ENCODE measurements around the gene KRAS.
"Not testable (repeated sequence)": the region's sequence is repeated elsewhere in the genome, so short reads cannot be mapped to it uniquely, and the experiment has no call there.

The KRAS gene

DNA sequence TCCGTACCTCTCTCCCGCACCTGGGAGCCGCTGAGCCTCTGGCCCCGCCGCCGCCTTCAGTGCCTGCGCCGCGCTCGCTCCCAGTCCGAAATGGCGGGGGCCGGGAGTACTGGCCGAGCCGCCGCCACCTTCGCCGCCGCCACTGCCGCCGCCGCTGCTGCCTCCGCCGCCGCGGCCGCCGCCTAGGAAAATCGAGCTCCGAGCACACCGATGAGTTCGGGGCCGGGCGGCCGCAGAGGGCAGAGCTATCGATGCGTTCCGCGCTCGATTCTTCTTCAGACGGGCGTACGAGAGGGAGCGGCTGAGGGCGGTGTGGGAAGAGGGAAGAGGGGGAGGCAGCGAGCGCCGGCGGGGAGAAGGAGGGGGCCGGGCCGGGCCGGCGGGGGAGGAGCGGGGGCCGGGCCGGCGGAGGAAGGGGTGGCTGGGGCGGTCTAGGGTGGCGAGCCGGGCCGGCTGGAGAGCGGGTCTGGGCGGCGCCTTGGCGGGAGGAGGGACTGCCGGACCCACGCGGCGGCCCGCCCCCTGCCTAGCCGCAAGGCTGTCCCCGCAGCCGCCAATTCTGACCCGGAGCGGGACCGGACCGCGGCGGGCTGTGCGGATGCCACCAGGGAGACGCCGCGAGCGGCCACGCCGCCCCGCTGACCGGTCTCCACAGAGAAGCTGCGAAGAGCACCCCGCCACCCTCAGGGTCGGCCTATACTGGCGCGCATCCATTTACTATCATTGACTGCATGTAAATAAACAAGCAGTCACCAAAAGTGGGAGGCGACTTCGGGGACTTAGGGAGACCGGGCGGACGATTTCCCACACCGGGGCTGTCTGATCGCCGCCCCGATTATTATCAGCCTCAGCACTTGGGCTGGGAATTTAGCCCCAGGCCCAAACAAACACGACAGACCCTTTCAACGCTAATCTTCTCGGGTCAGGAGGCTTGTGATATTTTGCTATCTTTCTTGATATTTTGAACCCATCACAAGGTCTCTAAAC is at the start of gene KRAS:
Gene KRAS, minus strand, starts transcription at position 186 of the 987 bp plus-strand sequence.
- DNase-seq (ENCODE audit: low read depth in 2 of 2), result peak; percentile 80 to 82

DNA sequence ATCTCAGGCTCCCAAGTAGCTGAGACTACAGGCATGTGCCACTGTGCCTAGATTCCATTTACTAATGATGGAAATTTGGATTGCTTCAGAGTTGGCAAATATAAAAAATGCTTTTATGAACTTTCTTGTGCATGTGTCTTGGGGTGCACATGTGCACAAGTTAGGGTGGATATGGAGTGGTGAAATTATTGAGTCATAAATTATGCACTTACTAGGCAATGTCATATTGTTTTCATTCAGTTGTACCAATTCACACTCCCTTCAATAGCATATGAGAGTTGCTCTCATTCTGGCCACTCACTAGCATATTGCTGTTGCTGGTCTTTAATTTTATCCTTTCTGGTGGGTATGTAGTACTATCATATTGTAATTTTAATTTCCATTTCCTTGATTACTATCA is 45.7 kb upstream of the KRAS start:
- DNase-seq (ENCODE audit: low read depth in 2 of 2), result no peak

DNA sequence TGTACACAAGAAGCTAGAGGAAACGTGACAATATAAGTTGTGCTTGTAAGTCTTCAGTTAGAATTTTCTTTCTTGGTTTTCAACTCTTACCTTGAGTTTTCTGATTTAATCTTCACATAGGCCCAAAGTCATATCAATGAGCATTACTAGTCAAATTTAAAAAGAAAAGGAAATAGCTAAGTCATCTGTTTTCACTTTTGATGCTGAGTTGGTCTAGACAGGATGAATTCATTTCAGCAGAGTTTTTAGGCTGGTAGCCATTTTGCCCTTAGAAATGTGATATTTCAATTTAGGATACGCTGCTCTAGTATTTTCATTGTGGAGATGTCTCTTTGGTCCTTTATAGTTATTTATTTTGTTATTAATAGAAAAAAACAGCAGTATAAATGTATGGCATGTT is 44.6 kb upstream of the KRAS start:
- DNase-seq (ENCODE audit: low read depth in 2 of 2), result no peak

DNA sequence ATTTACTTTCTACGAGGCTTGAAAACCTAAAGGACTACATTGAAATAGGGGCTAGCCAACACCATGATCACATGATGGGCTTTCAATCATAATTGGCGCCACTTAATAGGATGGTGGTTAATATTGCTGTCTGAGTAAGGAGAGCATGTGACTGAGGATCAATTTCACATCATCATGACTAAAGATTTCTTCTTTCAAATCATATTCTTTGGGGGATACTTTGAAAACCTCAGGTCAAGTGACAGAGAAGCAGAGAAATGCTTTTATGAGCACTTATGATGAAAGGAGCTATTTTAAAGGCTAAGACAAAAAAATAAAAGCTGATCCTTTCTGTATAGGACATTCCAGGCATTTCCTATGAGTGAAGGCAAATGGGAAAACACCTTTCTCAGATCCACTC is 42.9 kb upstream of the KRAS start:
- DNase-seq (ENCODE audit: low read depth in 2 of 2), result no peak

DNA sequence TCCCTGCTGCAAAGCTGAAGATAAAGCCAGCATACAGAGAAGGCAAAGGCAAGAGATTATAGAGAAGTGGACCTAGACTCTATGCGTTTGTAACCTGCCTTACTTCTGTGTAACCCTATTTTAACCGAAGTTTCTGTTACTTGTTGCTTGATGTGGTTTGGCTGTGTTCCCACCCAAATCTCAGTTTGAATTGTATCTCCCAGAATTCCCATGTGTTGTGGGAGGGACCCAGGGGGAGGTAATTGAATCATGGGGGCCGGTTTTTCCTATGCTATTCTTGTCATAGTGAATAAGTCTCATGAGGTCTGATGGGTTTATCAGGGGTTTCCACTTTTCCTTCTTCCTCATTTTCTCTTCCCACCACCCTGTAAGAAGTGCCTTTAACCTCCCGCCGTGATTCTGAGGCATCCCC is 42.1 kb upstream of the KRAS start:
- DNase-seq (ENCODE audit: low read depth in 2 of 2), result not testable (repeated sequence)

DNA sequence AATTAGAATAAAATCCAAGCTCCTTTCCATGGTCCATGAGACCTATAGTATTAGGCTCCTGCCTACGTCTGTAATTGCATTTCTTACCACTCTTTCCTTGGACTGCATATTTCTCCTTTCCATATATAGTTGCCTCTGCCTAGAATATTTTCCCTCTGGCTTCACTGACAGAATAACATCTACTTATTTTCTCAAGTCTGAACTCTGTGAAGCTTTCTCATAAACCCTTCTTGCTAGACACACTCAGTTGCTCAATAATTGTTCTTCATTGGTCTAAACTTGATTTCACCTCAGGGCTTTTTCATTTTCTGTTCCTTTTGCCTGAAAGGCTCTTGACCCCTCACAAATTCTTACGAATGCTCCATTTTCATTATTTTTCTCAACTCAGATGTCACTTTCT is 36.9 kb upstream of the KRAS start:
- DNase-seq (ENCODE audit: low read depth in 2 of 2), result no peak

DNA sequence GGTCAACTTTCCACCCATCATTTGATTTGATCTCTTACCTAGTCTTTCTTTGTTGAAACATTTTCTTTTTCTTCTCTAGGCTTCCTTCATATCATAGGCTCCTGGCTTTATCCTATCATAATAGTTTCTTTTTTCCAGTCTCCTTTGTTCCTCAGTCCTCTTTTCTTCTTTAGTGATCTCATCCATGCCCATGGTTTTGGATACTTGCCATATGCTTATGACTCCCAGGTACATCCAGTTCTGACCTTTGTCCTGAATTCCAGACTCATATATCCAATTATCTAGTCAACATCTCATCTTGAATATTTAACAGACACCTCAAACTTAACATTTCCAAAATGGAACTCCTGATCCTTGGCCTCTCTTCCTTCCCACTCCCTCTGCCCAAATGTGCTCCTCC is 36.1 kb upstream of the KRAS start:
- DNase-seq (ENCODE audit: low read depth in 2 of 2), result no peak

DNA sequence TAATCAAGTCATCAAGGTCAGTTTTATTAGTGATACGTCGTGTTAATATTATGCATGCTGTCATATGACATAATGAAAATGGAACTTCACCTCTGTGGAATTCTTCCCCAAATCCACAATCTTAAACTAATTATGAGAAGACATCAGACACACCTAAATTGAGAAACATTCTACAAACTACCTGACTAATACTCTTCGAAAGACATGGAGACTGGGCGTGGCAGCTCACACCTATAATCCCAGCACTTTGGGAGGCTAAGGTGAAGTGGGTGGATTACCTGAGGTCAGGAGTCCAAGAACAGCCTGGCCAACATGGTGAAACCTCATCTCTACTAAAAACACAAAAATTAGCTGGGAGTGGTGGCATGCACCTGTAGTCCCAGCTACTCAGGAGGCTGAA is 33.3 kb upstream of the KRAS start:
- DNase-seq (ENCODE audit: low read depth in 2 of 2), result no peak

DNA sequence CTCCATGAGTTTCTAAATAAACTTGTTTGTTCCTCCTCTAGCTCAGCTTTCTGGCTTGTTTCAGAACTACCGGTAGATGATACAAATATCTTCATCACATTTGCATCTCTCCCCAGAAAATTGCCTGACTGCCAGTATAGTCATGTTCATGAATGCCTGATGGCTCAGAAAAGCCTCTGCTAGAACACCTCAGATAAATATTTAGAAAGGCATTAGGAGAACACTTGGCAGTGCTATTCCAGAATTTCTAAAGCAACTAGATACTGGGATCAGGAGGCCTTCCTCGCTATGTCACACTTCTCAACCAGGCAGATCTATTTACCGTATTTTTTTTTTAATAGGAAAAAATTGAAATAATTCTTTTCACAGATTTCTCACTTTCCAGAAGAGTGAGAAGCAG is 32.3 kb upstream of the KRAS start:
- DNase-seq (ENCODE audit: low read depth in 2 of 2), result no peak

DNA sequence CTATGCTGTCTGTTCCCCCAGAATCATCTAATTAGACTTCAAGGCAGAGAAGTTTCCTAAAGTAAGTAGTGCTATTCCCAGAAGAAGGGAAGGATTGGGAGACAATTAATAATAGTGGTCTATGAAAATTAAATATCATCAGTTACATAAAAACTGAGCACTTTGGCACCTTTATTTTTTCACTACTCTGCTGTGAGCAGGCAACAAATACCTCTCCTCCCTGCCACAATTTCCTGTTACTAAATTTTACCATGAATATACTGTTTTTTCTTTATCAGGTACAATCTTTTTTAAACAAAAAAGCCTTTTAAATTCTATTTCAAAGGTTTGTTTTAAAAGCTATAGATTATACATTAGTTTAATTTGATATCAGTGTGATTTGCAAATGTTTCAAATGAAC is 29.4 kb upstream of the KRAS start:
- DNase-seq (ENCODE audit: low read depth in 2 of 2), result no peak

DNA sequence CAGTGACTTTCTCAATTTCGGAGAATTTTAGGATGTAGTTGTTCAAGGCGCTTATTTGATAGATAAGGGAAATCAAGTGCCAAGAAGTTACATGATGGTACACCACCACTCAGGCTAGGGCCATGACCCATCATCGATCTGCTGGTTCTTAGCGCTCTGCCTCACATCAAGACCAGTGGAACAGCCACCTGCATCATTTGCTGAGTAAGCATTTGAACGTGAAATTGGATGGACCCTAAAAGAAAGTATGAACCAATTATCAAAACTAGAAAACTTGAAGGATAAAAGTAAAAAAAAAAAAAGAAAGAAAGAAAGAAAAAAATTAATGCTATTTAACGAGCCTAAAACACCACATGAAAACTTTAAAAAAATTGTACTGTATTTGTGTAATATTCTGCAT is 27.5 kb upstream of the KRAS start:
- no peak for DNase-seq (ENCODE audit: low read depth in 2 of 2)

DNA sequence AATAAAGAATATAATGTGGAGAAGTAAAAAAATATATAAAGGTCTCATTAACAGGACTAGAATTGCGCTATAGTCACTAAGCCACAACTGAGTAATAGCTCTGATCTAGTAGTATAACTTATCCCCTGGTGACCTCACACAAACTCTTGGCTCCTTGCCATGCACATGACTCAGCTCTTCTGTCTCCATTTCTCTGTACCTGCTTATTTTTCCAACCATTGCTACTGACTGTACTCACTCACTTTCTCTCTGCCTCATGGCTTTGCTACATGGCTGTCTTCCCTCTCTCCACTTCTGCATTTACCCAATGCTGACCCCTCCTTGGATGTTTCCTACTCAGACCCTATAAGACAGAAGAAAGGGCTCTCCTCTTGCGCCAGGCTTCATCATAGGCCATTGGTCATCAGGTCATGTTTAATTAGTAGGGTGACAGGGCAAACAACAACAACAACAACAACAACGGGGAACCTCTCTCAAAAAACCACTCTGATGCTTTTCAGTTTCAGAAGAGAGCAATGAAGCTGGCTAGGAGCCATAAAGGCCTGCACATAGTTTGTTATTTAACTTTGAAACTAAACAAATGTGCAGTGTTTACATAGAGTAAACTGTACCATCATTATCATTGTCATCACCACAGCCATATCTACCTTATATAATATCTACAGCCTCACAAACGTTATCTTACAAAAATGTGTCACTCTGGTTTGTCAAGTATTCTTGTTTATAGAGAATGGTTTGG is 25.6 kb upstream of the KRAS start:
- DNase-seq (ENCODE audit: low read depth in 2 of 2), result peak; percentile 31 to 45

DNA sequence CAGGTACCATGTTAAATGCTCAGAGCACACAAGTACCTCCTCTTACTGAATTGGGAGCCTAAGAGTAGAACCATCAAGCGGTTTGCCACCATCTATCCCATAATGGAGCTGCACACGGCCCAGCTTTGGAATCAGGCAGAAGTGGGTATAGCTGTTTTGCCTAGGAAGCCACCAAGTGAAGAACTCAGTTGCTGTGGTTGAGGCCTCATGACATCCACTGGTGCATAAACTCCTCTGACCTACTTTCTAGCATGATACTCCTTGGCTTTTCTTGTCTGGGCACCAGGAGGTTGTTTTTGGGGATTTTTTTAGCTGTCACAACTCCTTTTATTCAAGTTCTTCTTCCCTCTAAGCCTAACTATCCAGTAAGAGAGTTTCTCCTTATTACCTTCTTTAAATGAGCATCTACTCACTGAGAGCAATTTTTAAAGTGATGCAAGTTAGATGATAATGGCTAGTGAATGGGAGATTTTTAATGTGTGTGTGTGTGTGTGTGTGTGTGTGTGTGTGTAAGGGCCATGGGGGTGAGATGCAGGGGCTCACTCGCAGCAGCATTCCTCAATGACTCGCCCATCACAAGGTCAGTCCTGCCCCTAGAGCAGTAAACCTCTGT is 20.9 kb upstream of the KRAS start:
- no peak for DNase-seq (ENCODE audit: low read depth in 2 of 2)

DNA sequence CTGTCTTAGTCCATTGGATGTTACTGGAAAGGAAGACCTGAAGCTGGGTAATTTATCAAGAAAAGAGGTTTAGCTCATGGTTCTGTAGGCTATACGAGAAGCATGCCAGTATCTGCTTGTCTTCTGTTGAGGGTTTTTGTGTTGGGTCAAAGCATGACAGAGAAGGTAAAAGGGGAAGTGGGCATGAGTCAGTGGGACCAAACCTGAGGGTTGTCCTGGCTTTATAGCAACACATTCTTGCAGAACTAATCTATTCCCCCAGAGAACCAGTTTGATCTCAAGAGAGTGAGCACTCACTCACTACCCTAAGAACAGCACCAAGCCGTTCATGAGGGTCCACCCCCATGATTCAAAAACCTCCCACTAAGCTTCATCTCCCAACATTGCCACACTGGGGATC is 19.0 kb upstream of the KRAS start:
- no peak for DNase-seq (ENCODE audit: low read depth in 2 of 2)

DNA sequence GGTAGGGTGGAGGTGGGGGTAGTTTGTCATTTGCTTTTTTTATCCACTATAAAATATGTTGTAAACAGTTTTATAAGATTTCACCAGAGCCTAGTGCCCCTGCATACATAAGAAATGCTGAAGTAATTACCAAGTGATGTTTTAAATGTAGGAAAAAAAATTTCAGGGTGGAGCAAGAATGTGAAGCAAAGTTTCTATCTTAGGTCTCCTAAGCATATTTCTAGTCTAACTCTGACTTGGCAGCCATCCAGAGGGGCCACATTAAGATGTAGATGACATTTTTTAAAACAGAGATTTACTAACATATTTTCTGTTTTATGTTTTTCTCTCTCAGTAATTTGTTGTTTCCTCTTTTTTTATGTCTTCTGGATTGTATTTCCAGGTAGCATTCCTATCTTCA is 15.8 kb upstream of the KRAS start:
- DNase-seq (ENCODE audit: low read depth in 2 of 2), result no peak

DNA sequence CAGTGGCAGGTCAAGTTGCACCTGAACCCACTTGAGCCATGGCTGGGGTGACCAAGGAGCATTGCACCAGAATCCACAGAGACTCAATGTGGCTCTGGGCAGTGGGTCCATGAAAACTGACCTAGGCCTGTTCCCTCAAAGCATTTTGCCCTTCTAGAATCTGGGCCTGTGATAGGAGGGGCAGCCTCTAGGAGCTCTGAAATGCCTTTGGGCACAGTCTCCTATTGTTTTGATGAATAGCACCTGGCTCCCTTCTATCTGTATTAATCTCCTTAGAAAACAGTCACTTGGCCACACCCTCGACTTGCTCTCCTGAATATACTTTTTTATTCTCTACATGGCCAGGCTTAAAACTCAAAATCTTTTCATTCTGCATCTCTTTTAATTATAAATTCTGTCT is 14.1 kb upstream of the KRAS start:
- no peak for DNase-seq (ENCODE audit: low read depth in 2 of 2)

DNA sequence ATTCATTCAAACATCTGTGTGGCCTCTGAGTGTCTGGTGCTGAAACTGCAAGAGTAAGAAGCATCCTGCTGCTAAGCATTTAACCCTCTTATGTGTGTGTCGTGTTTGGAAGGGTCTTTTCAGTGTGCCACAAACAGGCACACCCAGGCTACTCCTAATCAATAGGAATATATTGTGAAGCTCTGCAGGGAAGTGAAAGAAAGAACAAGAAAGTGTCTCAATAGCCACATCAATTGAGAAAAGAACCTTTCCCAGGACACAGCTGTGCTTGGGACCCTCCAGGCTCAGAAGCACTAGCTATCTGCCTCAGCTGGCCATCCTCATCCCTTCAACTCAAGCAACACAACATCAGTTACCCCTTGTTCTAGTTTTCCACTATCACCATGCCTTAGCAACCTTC is 13.4 kb upstream of the KRAS start:
- DNase-seq (ENCODE audit: low read depth in 2 of 2), result no peak

DNA sequence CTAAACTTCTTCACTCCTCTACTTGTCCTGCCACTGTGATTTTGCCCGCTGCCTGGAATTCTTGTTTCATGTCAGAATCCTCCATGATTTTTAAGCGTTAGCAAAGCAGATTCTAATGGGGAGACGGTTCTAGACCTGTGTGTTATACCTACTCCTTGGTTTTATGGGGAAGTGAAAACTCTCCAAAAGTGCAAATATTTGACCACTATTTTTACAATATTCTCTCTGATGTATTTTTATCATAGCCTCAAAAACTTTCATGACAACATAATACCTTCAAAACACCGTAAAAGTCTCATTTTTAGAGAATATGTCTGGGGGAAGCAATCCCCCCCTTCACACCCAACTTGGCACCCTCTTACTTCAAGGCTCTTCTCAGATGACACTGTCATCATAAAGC is 12.9 kb upstream of the KRAS start:
- no peak for DNase-seq (ENCODE audit: low read depth in 2 of 2)

DNA sequence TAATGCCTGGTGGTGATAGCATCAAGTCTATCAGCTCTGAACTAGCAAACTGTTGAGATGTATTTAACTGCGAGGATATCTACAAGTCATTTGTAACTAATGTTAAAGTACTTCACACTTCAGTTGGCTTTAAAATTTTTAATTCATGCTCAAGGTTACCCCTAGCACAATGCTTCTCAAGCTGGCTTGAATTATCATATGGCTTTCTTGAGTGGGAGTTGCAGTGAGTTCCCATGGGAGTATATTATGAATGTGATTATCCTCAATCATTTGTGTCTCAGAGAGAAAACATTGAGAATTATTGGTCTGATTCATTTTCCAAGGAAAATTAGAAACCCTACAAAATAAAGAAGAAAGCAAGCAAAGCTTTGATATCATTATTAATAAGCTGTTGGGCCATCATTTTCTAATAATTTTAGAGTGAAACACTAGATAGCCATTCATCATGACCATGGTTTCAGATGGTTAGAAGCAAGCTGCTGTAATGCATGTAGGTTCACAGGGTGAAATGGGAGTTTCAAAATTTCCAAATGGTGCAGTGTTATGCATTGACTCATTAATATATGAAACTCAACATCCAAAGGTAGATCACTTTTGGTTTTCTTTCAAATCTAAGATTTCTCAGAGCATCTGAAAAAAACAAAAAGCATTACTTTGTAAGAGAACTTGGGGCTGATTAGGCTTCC is 11.8 kb upstream of the KRAS start:
- no peak for DNase-seq (ENCODE audit: low read depth in 2 of 2)

DNA sequence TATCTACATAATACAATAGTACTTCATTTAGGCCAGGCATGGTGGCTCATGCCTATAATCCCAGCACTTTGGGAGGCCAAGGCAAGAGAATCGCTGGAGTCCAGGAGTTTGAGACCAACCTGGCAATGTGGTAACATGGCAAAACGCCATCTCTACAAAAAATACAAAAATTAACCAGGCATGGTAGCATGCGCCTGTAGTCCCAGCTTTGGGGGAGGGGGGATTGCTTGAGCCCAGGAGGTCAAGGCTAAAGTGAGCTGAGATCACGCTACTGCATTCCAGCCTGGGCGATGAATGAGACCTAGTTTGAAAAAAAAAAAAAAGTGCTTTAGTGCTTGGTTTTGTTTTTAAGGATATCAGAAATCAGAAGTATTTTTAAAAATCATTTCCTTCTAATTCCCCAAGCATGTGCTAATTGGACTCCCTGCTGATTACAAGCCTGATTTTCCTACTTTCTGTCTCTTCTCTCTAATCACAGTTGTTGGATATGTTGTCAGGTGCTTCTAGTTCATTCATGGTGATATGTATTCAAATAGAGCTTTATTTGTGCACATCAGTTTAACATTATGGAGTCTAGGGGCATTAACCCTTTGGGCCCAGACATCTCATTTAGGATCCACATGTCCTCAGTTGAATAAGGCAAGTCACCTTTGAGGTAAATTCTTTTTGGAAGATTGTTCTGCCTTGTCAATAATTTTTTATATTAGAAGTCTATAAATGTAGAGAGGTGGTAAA is 7.0 kb upstream of the KRAS start:
- no peak for DNase-seq (ENCODE audit: low read depth in 2 of 2)

DNA sequence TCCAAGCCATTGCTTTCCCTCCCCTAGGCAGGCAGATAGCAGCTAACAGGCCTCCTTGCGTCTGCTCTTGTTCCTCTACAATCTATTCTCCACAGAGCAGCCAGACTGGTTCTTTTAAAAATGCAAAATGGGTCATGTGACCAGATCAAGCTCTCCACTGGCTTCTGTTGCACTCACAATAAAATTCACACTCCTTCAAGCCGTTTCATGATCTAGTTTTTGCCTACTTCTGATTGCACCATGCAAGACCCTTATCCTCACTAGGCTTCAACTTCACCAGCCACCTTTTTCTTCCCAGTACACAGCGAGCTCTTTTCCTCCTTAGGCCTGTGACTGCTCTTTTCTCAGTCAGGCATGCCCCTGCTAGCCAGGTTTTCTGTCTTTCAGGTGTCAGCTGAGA is 6.1 kb upstream of the KRAS start:
- DNase-seq (ENCODE audit: low read depth in 2 of 2), result no peak

All from stimulated activated CD8-positive, alpha-beta memory T cell treated with anti-CD3 and anti-CD28 coated beads, Interleukin-15, amount 100 ng/mL, for 4 hours (primary cell).